Measurements from ENCODE around the gene ZBP1.

ZBP1 gene

DNA sequence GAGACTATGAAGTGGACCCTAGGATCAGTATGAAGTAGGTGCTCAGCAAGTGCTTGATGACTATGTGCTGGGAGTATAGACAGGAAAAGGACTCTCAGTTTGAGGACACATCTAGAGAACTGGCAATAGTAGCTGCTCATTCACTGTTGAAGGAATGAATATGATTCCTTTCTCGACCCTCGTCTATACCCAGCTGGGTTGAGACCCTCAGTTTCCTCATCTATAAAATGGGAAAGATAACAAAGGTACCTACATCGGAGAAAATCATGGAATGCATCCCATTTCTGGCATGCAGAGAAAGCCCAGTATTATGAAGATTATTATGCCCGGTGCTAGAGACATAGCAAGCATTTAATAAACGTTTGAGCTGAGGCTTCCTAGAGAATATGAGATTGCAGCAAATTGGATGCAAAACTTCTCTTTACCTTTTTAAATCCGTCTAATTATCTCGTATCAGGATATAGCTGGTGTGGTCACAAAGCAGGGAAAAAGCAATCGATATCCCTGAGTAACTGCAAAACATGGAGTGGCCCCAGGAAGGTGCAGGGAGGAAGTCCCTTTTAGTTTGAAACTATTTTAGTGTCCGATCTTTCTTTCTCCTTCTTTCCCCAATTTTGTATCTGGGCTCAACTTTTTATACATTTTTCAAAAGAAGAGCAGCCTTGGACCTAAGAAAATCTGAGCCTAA is 62.2 kb downstream of the ZBP1 start:
- TF ChIP-seq, protein P1, sequence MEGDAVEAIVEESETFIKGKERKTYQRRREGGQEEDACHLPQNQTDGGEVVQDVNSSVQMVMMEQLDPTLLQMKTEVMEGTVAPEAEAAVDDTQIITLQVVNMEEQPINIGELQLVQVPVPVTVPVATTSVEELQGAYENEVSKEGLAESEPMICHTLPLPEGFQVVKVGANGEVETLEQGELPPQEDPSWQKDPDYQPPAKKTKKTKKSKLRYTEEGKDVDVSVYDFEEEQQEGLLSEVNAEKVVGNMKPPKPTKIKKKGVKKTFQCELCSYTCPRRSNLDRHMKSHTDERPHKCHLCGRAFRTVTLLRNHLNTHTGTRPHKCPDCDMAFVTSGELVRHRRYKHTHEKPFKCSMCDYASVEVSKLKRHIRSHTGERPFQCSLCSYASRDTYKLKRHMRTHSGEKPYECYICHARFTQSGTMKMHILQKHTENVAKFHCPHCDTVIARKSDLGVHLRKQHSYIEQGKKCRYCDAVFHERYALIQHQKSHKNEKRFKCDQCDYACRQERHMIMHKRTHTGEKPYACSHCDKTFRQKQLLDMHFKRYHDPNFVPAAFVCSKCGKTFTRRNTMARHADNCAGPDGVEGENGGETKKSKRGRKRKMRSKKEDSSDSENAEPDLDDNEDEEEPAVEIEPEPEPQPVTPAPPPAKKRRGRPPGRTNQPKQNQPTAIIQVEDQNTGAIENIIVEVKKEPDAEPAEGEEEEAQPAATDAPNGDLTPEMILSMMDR (IDR thresholded peaks at IDR 0.05; ENCODE audit: low read depth, low read length): no peak
- DNase-seq (ENCODE audit: low read depth in 2 of 2): no peak
- no peak overlapping the region for H3K4me3 ChIP-seq (replicated peaks in 1 of 2; ENCODE audit: low read depth in 2 of 2, low read length in 2 of 2)

DNA sequence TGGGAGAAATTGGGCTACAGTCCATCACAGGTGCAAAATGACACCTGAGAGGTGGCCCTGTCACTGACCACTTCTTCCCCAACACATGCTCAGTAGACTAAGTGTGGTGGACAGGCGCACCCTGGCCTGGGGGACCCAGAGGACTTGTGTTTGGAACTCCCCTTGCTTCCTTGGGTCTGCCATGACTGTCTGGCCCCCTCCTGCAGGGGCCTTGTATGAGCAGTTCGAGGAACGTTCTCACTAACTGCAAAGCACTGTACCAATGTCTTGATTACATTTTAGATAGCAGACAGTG is 63.3 kb downstream of the ZBP1 start:
- TF ChIP-seq, protein P1 (IDR thresholded peaks at IDR 0.05; ENCODE audit: low read depth, low read length): no peak
- DNase-seq (ENCODE audit: low read depth in 2 of 2): no peak
- no peak overlapping the region for H3K4me3 ChIP-seq (replicated peaks in 1 of 2; ENCODE audit: low read depth in 2 of 2, low read length in 2 of 2)

DNA sequence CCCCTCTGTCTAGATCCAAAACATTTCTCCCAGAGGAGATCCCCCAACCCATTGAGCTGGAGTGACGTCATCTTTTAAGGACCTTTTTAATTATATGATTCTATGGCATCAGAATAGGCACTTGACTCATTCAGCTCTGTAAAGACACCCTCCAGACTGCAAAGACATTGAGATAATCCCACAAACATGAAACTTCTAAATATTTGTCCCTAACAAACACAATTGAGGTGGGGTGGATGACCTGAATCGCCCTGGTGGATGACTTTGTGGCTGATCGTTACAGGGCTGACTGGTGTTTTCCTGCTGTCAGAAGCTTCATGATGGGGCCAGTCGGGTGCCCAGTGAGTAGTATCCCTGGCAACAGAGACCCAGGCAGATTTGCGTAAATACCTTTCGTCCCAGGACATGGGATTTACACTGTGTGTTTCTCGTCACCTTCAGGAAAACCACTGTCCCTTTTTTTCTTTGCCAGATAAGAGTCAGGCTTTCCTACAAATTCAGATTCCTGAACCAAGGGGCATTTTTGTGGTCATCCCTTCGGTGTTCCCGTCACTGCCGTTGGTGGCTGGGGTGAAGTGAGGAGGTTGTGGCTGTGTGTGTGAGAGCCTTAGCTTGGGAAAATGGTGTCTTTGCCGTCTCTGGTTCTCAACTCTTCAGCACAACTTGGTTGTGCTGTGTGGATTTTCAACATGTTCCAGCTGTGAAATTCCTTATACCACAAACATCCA is 64.6 kb downstream of the ZBP1 start:
- no peak for DNase-seq (ENCODE audit: low read depth in 2 of 2)
- no peak overlapping the region for H3K4me3 ChIP-seq (replicated peaks in 1 of 2; ENCODE audit: low read depth in 2 of 2, low read length in 2 of 2)
- TF ChIP-seq, protein P1 (IDR thresholded peaks at IDR 0.05; ENCODE audit: low read depth, low read length): no peak
